Body of pancreas (tissue), 4 donors: Measurements from ENCODE around the gene SMG9.

Experiments used
- POLR2A ChIP-seq, 3 donors: fragments of 450-650 bp; IDR thresholded peaks; one replicate each; pipeline ENCODE4 v1.6.1; 2016; ENCODE audit warnings: antibody characterized with exemption in 3 of 3, mild to moderate bottlenecking in 2 of 3
- TF ChIP-seq, protein P1 (sequence below), 7 experiments: fragments of 450-650 bp in 4 of 7; fragments of 200-600 bp in 3 of 7; sonication (generic) in 3 of 7; IDR thresholded peaks; one replicate each; pipeline ENCODE4 v1.5.1; 2016 to 2019; ENCODE audit warnings: antibody characterized with exemption in 7 of 7

DNA sequence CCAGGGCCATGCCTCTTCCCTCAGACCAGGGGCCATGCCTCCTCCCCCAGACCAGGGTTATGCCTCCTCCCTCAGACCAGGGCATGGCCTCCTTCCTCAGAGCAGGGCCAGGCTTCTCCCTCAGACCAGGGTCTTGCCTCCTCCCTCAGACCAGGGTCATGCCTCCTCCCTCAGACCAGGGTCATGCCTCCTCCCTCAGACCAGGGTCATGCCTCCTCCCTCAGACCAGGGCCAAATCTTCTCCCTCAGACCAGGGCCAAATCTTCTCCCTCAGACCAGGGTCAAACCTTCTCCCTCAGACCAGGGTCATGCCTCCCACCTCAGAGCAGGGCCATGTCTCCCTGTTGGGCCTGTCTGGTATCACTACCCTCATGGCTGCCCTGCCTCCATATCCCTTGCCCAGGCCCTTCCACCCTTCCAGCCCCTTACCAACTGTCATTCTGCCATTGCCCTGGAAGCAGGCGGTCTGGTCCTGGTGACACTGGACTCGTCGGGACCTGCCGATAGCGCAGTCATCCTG lies 43.3 kb upstream of the SMG9 start:
- TF ChIP-seq, protein P1, sequence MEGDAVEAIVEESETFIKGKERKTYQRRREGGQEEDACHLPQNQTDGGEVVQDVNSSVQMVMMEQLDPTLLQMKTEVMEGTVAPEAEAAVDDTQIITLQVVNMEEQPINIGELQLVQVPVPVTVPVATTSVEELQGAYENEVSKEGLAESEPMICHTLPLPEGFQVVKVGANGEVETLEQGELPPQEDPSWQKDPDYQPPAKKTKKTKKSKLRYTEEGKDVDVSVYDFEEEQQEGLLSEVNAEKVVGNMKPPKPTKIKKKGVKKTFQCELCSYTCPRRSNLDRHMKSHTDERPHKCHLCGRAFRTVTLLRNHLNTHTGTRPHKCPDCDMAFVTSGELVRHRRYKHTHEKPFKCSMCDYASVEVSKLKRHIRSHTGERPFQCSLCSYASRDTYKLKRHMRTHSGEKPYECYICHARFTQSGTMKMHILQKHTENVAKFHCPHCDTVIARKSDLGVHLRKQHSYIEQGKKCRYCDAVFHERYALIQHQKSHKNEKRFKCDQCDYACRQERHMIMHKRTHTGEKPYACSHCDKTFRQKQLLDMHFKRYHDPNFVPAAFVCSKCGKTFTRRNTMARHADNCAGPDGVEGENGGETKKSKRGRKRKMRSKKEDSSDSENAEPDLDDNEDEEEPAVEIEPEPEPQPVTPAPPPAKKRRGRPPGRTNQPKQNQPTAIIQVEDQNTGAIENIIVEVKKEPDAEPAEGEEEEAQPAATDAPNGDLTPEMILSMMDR (IDR thresholded peaks at IDR 0.05) = no peak
- TF ChIP-seq POLR2A (IDR thresholded peaks at IDR 0.05) = no peak
